ENCODE data around the gene ERN1.
A peak's percentile ranks its signal among the peaks of the same experiment; 100 is the strongest.
"Not testable (repeated sequence)": the region's sequence is repeated elsewhere in the genome, so short reads cannot be mapped to it uniquely, and the experiment has no call there.

The ERN1 gene

DNA sequence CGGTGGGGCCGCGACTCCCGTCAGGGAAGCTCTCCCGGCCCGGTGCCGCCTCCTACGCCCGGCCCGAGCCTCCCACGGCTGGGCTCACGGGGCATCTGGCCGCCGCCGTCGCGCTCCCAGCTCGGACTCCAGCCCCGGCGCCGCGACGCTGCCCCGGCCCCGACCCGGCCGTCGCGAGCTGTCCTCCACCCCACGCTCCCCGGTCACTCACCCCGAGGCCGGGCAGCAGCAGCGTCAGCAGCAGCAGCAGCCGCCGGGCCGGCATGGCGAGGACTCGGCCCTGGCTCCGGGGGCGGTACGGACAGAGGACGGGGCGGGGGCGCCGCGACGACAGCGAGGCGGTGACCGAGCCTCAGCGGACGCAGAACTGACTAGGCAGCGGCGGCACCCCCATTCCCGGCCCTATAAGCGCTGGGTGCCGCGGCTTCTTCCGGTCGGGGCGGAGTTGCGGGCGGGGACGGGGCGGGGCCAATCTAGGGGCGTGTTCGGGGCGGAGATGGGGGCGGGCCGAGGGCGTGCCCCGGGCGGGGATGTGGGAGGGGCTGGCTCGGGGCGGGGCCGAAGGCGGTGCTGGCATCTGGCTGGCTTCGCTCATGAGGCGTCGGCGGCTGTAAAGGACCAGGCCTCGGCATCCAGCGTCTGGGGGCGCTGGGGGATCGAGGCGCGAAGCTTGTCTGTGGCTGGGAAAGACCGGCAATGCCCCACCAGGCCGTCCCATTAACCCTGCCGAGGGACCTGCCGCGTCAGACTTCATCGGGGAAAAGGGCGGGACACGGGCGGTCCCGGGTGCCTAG, at the start of gene ERN1:
Gene ERN1, minus strand, starts transcription at position 380 of the 794 bp plus-strand sequence. Its CDS starts 115 bp downstream, at position 265.
- DNase-seq: peak; percentile 94 to 96

DNA sequence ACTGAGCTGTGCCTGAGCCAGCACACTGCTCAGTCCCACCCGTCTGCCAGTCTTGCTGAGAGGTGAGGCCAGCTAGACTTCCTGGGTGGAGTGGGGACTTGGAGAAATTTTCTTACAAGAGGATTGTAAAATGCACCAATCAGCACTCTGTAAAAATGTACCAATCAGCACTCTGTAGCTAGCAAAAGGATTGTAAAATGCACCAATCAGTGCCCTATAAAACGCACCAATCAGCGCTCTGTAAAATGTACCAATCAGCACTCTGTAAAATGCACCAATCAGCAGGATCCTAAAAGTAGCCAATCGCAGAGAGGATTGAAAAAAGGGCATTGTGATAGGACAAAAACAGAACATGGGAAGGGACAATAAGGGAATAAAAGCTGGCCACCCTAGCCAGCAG, 49.1 kb upstream of the ERN1 start:
- not testable (repeated sequence) for DNase-seq

DNA sequence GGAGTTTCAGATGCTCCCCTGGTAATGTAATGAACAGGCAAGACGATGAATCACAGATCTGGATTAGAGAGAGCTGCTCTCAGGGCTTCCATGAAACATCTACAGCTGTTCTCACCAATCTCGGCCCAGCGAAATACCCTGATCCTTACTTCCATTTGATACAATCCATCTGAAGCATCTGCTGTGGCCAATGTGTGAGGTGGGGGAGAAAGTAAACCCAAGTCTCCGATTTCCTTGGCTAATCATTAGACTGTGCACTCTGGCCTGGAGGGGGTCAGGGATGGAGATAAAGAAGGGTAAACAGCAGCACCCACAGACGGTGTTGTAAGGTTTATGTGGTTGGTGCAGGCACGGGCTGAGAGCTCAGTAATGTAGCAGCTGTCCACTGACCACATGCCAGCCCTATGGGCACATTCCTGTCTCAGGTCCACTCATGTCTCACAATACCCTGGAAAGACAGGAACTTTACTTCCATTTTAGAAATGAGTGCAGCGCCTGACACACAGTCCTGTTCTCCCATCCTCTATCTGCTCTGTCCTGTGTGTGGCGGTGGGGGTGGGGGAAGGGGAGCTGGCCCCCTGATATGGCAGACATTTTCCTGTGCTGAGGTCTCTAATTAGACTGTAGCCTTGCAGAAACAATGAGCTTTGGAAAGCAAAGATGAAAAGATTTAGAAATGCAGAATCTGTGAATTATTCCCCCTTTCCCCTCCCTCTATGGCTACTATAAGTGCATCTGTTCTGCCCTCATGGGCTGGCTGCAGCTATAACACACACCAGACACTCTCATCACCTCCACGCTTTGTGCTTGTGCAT, 48.3 kb upstream of the ERN1 start:
- DNase-seq: no peak

GRCh38 chr17:64177311-64178010, 47.5 kb upstream of the ERN1 start:
- no peak for DNase-seq

GRCh38 chr17:64176556-64176955, 46.6 kb upstream of the ERN1 start:
- DNase-seq: no peak

- peak; percentile 47 to 74 for DNase-seq
Measured at GRCh38 chr17:64174686-64175456, 44.9 kb upstream of the ERN1 start.

- DNase-seq: no peak
Measured at GRCh38 chr17:64173646-64174045, 43.7 kb upstream of the ERN1 start.

GRCh38 chr17:64172510-64172909, 42.6 kb upstream of the ERN1 start:
- peak in 1 of 2 donors; percentile 10 for DNase-seq

GRCh38 chr17:64171041-64171440, 41.1 kb upstream of the ERN1 start:
- DNase-seq: no peak

GRCh38 chr17:64170286-64170685, 40.3 kb upstream of the ERN1 start:
- no peak for DNase-seq

DNA sequence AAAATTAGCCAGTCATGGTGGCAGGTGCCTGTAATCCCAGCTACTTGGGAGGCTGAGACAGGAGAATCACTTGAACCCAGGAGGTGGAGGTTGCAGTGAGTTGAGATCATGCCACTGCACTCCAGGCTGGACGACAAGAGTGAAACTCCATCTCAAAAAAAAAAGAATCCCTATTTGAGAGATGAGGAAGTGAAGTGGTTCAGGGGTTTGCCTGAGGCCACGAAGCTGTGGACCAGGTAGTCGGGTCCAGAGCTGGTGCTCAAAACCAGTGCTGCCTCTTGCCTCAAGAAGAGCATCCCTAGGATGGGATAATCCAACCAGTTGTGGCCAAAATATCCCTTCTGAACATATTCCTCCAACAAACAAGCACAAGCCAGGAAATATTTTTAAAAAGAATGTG, 37.7 kb upstream of the ERN1 start:
- DNase-seq: not testable (repeated sequence)

DNA sequence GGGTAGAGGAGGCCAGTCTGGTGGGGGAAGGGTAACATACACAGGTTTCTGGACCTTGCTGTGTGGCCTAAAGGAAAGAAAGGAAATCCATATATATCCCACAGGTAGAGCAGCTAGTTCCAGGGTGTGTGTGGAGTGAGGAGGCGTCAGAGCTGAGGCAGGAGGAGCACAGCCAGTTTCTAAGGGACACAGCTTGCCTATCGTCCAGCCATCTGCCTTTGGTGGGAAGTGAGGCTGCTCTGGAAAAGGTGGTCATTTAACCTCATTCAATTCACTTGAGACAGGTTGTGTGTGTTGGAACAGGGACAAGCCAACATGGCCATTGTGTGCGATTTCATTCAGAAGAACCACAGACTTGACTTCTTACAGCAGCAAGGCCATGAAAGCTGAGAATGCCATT, 36.9 kb upstream of the ERN1 start:
- DNase-seq: no peak

DNA sequence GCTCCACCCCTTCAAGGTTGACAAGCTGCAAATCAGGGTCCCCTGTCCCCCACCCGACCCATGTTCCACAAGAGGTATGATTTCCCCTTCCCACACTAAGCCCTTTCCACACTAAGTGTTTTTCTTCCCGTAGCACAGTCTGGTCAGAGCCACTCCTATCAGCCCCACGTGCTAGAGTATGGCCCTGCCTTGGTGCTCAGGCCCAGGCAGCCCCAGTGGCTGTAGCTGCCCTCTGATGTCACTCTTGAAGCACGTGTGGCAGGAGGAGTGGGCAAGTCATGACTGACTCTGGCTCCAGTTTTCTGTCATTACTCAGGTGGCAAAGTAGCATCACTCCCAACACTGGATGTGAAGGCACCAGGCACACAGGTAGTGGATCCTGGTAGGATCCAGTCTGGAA, 35.4 kb upstream of the ERN1 start:
- no peak for DNase-seq

DNA sequence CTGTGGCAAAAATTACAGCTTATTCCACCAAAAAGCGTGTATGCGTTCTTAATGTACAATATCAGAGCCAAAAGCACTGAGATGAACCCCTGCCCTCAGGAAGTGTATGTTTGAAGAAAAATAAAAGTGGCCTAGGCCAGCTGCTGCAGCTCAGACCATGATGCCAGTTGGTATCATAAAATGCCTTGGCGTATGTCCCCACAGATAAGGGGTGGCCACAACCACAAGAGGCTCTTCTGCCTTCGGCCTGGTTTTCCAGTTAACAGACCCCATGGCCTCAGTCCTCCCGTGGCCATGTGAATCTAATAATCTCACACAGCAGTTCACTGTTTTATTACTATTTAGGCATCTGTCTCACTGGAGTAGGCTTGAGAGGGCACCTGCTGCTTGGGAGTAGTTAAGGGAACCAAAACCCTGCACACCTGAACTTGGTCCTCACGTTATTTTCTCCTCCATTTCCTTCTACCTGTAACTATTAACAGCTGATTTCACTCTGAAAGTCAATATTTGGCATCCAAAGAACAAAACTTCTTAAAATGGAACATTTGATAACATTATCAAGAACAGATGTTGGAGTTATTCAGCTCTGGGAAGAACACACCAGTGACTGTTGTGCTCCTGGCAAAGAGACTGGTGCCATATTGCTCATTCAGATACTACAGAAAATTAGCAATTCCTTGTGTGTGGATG, 34.8 kb upstream of the ERN1 start:
- no peak for DNase-seq

DNA sequence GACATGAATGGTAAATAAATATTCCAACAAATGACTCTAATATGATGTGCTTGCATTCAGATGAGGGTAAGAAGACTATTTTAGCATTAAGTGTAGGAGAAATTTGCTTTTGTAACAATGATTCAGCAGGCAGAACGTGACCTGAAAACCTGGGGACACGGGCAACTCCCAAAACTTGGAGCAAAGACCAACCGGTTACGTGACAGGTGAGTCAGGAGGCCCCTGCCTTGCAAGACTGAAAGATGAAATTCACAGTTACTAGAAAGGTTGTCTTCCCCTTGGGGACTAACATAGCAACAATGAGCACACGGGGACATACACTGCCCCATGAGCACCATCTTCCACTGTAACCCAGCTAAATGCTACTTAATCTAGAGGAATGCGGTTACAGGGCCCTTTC, 33.5 kb upstream of the ERN1 start:
- no peak for DNase-seq

GRCh38 chr17:64162554-64162953, 32.6 kb upstream of the ERN1 start:
- DNase-seq: no peak

DNA sequence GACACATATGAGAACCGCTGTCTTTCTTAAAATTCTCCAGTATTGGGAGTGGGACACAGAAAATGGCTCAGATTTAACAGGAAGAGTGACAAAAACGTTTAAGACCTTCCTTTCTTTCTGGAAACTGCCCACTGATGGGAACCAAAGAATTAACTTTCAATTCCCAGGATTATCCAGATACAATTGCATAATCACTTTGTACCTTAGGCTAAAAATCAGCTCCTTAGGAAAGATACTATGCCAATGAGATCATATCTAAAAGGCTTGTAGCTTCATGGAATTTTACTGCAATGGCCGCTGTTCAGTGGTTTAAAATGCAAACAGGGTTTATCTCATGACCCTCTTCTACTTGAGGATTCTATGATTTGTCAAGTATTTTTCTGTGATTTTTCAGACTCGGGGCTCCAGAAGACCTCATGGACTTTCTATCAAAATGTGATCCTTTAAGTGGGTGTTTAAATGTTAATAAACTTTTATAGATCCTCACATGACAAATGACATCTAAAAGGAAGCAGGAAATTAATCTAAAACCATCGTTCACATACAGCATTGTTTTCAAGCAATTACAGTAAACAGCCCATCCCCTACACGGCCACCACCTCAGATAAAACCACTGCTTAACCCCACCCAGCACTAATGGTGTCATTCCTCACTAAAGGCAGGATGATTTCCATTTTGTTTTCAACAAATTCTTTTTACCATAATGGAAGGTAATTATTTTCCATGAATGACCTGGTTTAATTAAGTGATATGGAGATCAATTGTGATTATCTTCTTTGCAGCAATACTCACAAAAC, 31.6 kb upstream of the ERN1 start:
- DNase-seq: no peak

DNA sequence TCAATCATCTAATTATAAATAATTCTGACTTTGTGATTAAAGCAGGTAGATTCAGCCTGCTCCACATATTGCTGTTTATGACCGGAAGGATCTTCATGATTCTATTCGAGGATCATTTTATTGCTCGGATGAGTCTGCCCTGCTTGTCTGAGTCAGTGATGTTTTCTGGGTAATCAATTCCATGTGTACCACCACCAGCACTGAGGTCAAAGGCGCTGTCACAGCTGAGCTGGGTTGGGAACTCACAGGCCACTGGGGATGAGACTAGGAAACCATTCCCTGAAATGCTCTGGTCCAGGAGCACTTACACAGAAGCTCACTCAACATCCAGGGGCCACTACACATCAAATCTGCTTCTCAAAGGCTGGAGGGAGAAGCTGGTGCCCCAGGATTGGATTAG, 30.4 kb upstream of the ERN1 start:
- no peak for DNase-seq

DNA sequence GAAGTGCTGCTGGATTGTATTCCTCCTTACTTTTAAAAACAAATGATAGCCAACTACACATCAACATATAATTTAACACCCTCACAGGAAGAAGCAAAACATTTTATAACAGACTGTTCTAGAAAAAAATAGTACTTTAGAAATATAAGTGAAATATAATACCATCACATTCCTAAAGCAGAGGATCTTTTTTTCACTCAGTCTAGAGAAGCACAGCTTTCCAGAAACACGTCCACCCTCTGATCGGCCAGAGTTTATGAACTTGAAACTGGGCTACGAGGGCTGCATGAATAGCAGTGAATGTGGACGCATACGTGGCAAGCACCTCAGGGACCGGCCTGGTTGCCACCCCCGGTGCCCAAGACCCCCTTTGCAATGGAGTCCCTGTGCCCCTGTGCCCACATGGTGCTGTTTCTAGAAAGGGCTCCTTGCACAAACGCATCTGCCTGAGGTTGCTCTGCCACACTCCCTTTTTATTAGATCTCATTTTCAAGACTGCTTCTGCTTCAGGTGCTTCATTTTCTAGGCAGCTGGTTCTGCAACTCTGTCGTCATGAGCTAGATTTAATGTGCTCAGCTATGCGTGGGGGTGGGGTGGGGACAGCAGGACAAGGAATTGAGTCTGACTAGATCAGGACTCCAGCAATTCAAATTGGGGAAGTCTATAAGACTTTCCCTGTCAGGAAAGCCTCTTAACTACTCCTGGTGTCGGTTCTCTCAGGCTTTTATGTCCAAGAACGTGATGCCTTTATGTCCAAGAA, 29.1 kb upstream of the ERN1 start:
- DNase-seq: no peak

- DNase-seq: no peak
Measured at GRCh38 chr17:64158406-64158805, 28.5 kb upstream of the ERN1 start.

All from hippocampal formation (tissue), 2 donors.